SK-N-SH treated with all-trans-retinoic acid at 6 μM for 48 hours (cell line): ENCODE measurements around the gene SORL1.

Source experiments
- ATAC-seq: fragments of 200-7000 bp; cut with Tn5 transposase; 3 replicates; pipeline ENCODE4 v1.9.1; 2020; ENCODE audit warnings: mild to moderate bottlenecking, moderate library complexity
- RARB ChIP-seq: fragments of 250-450 bp; sonication (Bioruptor Pico); IDR thresholded peaks from 2 replicates; pipeline ENCODE4 v1.8.0; 2021; ENCODE audit warnings: mild to moderate bottlenecking, moderate library complexity
- TF ChIP-seq, protein P1 (sequence below): fragments of 250-450 bp; sonication (Bioruptor Pico); IDR thresholded peaks from 2 replicates; pipeline ENCODE4 v1.5.1; 2020; ENCODE audit warnings: low read depth, mild to moderate bottlenecking, moderate library complexity

Gene SORL1

DNA sequence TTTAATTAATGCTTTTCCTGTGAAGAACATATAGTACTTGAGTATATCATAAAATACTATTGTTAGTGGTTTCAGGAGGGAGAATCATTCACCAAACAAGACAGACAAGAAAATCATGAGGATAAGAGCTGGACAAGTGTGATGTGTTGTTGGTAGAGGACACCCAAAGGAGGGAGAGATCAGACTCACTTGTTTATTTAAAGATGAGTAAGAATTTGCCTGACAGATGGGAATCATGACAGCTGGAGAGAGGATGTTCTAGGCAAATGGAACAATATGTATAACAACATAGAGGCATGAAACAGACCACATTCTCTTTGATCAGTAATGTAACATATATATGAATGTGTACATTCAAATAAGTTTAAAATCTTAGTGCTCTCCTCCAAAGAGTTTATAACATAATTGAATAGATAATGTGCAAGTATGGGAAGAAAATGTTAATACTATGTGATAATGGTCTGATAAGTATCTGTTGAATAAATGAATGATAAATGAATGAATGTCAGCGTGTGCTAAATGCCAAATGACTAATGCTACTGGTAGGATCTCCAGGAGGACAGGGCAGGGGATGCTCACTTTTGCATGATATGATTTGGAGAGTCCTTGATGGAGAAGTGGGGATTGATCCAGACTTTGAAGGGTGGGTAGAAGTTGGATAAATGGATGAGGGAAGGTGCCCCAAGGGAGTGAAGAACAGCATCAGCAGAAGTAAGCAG, 229.6 kb downstream of the SORL1 start:
- ATAC-seq: no peak

More for the DNA sequence above, 229.6 kb downstream of the SORL1 start:
- TF ChIP-seq RARB (CRISPR knock-in tag): no peak
- TF ChIP-seq, protein P1, sequence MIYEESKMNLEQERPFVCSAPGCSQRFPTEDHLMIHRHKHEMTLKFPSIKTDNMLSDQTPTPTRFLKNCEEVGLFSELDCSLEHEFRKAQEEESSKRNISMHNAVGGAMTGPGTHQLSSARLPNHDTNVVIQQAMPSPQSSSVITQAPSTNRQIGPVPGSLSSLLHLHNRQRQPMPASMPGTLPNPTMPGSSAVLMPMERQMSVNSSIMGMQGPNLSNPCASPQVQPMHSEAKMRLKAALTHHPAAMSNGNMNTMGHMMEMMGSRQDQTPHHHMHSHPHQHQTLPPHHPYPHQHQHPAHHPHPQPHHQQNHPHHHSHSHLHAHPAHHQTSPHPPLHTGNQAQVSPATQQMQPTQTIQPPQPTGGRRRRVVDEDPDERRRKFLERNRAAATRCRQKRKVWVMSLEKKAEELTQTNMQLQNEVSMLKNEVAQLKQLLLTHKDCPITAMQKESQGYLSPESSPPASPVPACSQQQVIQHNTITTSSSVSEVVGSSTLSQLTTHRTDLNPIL (CRISPR knock-in tag): no peak
